Amniotic epithelial cell (primary cell): ENCODE data around the gene CSN3.

Experiments
- DNase-seq: peaks from one replicate; pipeline ENCODE4 v3.0.0-alpha.2; 2010; ENCODE audit warnings: low read depth

Gene CSN3

GRCh38 chr4:70291341-70291740 lies 48.9 kb downstream of the CSN3 start:
- no peak for DNase-seq

DNA sequence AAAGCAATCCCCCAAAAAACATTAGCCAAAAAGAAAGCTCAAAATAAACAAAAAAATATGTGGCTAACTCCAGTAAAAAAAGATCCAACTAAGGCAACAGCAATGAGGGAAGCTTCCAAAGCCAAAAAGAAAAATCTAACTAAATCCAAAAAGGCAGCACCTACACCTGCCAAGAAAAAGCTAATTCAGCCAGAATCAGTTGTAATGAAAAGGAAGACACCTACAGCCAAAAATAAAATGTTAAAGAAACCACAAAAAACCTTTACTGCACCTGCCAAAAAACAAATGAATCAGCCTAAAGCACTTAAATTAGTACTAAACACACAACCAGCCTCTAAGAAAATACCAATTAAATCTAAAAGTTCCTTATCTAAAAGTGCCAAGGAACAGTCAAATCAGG lies 55.2 kb downstream of the CSN3 start:
- DNase-seq: no peak

GRCh38 chr4:70298051-70298450 lies 55.7 kb downstream of the CSN3 start:
- no peak for DNase-seq

DNA sequence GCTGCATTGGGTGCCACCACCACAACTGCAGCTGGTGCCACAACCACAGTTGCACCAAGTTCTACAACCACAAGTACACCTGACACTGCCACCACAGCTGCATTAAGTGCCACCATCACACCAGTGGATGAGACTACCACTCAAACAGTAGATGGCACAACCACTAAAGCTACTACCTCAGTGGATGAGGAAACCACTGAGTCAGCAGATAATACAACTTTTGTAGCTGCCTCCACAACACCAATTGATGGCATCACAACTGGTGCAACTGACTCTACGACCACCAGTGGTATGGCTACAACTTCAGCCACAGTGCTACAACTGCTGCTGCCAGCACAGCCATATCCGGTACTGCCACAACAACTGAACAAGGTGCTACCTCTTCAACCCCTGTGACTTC lies 57.2 kb downstream of the CSN3 start:
- DNase-seq: no peak

DNA sequence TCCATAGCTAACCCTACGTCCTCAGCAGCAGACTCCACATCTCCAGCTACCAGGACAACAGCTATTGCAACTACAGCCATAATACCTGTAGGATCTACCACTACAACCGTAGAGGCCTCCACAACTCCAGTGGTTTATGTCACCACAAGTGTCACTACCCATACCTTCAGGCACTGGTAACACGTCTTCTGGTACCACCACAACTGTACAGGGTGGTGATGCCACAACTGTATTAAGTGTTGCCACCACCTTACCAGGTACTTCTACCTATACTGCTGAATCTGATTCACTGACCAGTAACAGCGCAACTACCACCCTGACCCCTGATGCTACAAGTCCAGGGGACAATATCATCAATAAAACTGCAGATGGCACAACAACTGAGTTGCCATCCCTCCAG lies 57.8 kb downstream of the CSN3 start:
- no peak for DNase-seq
